ENCODE measurements around the gene SFXN2.

DNA sequence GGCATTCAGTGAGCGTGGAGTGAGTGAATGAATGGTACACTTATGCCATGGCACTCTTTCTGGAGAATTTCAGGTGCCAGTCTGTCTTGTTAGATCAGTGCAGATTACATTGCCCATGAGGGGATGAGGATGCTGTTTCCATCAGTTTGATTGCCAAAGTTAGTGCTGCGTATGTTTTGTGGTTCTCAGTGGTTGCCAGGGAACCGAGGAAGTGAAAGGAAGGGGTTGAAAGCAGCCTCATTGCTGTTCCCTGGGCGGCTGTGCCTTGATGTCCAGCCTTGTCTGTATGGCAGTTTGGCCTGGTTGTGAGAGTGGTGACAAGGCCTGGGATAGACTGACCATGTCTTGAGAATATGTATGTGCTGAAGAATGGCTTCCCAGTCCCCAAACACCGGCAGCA lies 59.5 kb downstream of the SFXN2 start:
- TF ChIP-seq FOXM1 (IDR thresholded peaks at IDR 0.05; ENCODE audit: borderline replicate concordance) (no peak), FOXK2 (IDR thresholded peaks at IDR 0.05) (no peak), TARDBP (IDR thresholded peaks at IDR 0.05) (no peak), ELF4 (IDR thresholded peaks at IDR 0.05) (no peak), PKNOX1 (IDR thresholded peaks at IDR 0.05) (no peak), SP1 (IDR thresholded peaks at IDR 0.05) (no peak), NFRKB (IDR thresholded peaks at IDR 0.05) (no peak), SUZ12 (IDR thresholded peaks at IDR 0.05) (no peak), BHLHE40 (IDR thresholded peaks at IDR 0.05; ENCODE audit: borderline replicate concordance) (no peak), FOXA1 (IDR thresholded peaks at IDR 0.05) (no peak)

Data from HEK293T (cell line).